K562 (cell line): ENCODE measurements around the gene DRC1. TPM values are rescaled to one million over a fixed set of nuclear protein-coding genes. Genes with fewer than 3 reads are reported as not detected.

Experiments used
- CHCHD3 ChIP-seq: fragments of 250-450 bp; sonication (Bioruptor Pico); IDR thresholded peaks from 2 replicates; pipeline ENCODE4 v2.1.2; 2022; ENCODE audit warnings: mild to moderate bottlenecking
- E2F1 ChIP-seq: sonication (generic); formaldehyde crosslinking; IDR thresholded peaks from 2 replicates; pipeline ENCODE4 v1.8.1; 2023; ENCODE audit warnings: mild to moderate bottlenecking, missing genetic modification reagents, moderate library complexity
- FOXA3 ChIP-seq, 2 experiments: fragments of 450-650 bp in 1 of 2; sonication (generic) in 1 of 2; formaldehyde crosslinking; IDR thresholded peaks in 1 of 2; conservative IDR thresholded peaks in 1 of 2; 2 replicates each; pipeline versions ENCODE4 v1.4.0 to v1.8.0; 2020 to 2022; ENCODE audit warnings: mild to moderate bottlenecking in 2 of 2, missing genetic modification reagents in 1 of 2
- HDAC1 ChIP-seq, 2 experiments: fragments of 450-650 bp; IDR thresholded peaks; 2 replicates each; pipeline ENCODE4 v1.6.1; 2016 to 2017; ENCODE audit warnings: inconsistent platforms in 1 of 2, mild to moderate bottlenecking in 1 of 2, moderate library complexity in 1 of 2
- KAT2B ChIP-seq: IDR thresholded peaks from one replicate; pipeline ENCODE4 v1.6.1; 2012; ENCODE audit warnings: low read depth, mild to moderate bottlenecking, control low read depth, inconsistent platforms, low read length, moderate library complexity
- KDM1A ChIP-seq, 2 experiments: fragments of 450-650 bp; IDR thresholded peaks; 2 replicates each; pipeline ENCODE4 v1.6.1; 2016; ENCODE audit warnings: mild to moderate bottlenecking in 2 of 2
- MYBL2 ChIP-seq, 2 experiments: fragments of 450-650 bp in 1 of 2; sonication (generic) in 1 of 2; formaldehyde crosslinking in 1 of 2; IDR thresholded peaks; 2 replicates each; pipeline versions ENCODE4 v1.6.1 to v1.8.1; 2017 to 2022; ENCODE audit warnings: borderline replicate concordance in 1 of 2, inconsistent platforms in 1 of 2, low read depth in 1 of 2, mild to moderate bottlenecking in 1 of 2, missing genetic modification reagents in 1 of 2, moderate library complexity in 1 of 2
- NR1H2 ChIP-seq: sonication (generic); formaldehyde crosslinking; IDR thresholded peaks from 2 replicates; pipeline ENCODE4 v1.4.0; 2020; ENCODE audit warnings: mild to moderate bottlenecking, missing genetic modification reagents
- POLR2G ChIP-seq: fragments of 200-400 bp; formaldehyde crosslinking; IDR thresholded peaks from 2 replicates; pipeline ENCODE4 v1.6.1; 2017; ENCODE audit warnings: low read depth, mild to moderate bottlenecking, antibody characterized with exemption, low read length, moderate library complexity
- RBM39 ChIP-seq: fragments of 200-400 bp; formaldehyde crosslinking; optimal IDR thresholded peaks from 2 replicates; pipeline ENCODE3; 2018; ENCODE audit warnings: low read depth, low read length
- RNF2 ChIP-seq: sonication (generic); IDR thresholded peaks from 2 replicates; pipeline ENCODE4 v1.6.1; 2016
- SMAD3 ChIP-seq: fragments of 450-650 bp; formaldehyde crosslinking; conservative IDR thresholded peaks from 2 replicates; pipeline ENCODE4 v1.4.0; 2020; ENCODE audit warnings: mild to moderate bottlenecking
- SMARCE1 ChIP-seq: fragments of 450-650 bp; IDR thresholded peaks from 2 replicates; pipeline ENCODE4 v1.7.1; 2016; ENCODE audit warnings: mild to moderate bottlenecking
- SP2 ChIP-seq: IDR thresholded peaks from 2 replicates; pipeline ENCODE4 v1.6.1; 2011; ENCODE audit warnings: mild to moderate bottlenecking, low read depth, low read length, moderate library complexity; ENCODE audit not compliant: poor library complexity, severe bottlenecking; ENCODE audit errors: extremely low read depth
- STAT6 ChIP-seq: sonication (generic); formaldehyde crosslinking; IDR thresholded peaks from 2 replicates; pipeline ENCODE4 v1.8.1; 2023; ENCODE audit warnings: mild to moderate bottlenecking, missing genetic modification reagents
- TFAM ChIP-seq: fragments of 250-450 bp; sonication (Bioruptor Pico); conservative IDR thresholded peaks from 2 replicates; pipeline ENCODE4 v1.5.0; 2021; ENCODE audit warnings: mild to moderate bottlenecking, moderate library complexity
- ZNF143 ChIP-seq: sonication (generic); formaldehyde crosslinking; IDR thresholded peaks from 2 replicates; pipeline ENCODE4 v1.9.0; 2022; ENCODE audit warnings: mild to moderate bottlenecking, missing genetic modification reagents
- ZNF583 ChIP-seq: fragments of 250-450 bp; sonication (Bioruptor Pico); IDR thresholded peaks from 2 replicates; pipeline ENCODE4 v1.4.0; 2020
- ZSCAN29 ChIP-seq: fragments of 450-650 bp; IDR thresholded peaks from 2 replicates; pipeline ENCODE4 v1.6.1; 2017
- polyA plus RNA-seq, 8 experiments: library from polyadenylated mRNA; depleted of rRNA in 4 of 8; stranded (reverse) in 5 of 8; unstranded in 3 of 8; fragments of >200 nt; fragmentation: Nextera tagmentation in 2 of 8; fragmentation: Illumina TruSeq in 1 of 8; extraction: Ambion mirVana in 2 of 8; extraction: Trizol in 1 of 8; gene quantifications; 2 replicates each; pipeline versions ENCODE4 v1.2.1 to v1.2.3, GENCODE V29; 2011 to 2014; ENCODE audit warnings: inconsistent platforms in 1 of 8, missing spikeins in 1 of 8
- total RNA-seq, 7 experiments: library from RNA; depleted of rRNA in 6 of 7; stranded (reverse); fragments of >200 nt in 6 of 7; fragmentation: Illumina TruSeq in 2 of 7; extraction: Trizol in 2 of 7; gene quantifications; 2 replicates each; pipeline versions ENCODE4 v1.2.1 to v1.2.3, GENCODE V29; 2011 to 2021; ENCODE audit warnings: low replicate concordance in 1 of 7
- TF ChIP-seq, protein P1 (sequence below), 2 experiments: fragments of 450-650 bp; IDR thresholded peaks; 2 replicates each; pipeline ENCODE4 v1.6.1; 2016
- TF ChIP-seq, protein P2 (sequence below): IDR thresholded peaks from 2 replicates; pipeline ENCODE4 v1.6.1; 2011; ENCODE audit not compliant: insufficient read length; ENCODE audit errors: extremely low read depth

The DRC1 gene
- total and polyA plus RNA-seq, 9 of the 15 experiments (the other 6 are each of a cell fraction or from before 2014, with no cell fraction given) = 0.07 to 0.10 TPM; not detected in 7

GRCh38 chr2:26355038-26355995 is 46.4 kb upstream of the DRC1 start (continued):
- TF ChIP-seq E2F1 (CRISPR knock-in tag) = no peak
- TF ChIP-seq KDM1A (IDR thresholded peaks at IDR 0.05) = no peak; a peak in 1 of 4 replicates
- TF ChIP-seq RBM39 = no peak
- no peak for TF ChIP-seq ZNF143 (CRISPR knock-in tag)
- no peak for TF ChIP-seq NR1H2 (CRISPR knock-in tag)
- TF ChIP-seq SMARCE1 = peak; percentile 97
- no peak for TF ChIP-seq ZSCAN29
- TF ChIP-seq STAT6 = no peak
- TF ChIP-seq RNF2 = peak; percentile 48; the same call in 1 of the 2 replicates
- no peak; a peak in 1 of 4 replicates for TF ChIP-seq FOXA3 (CRISPR knock-in tag; conservative IDR thresholded peaks at IDR 0.05 in 1 of 2, IDR thresholded peaks at IDR 0.05 in 1 of 2)
- TF ChIP-seq POLR2G = no peak
- TF ChIP-seq, protein P1, sequence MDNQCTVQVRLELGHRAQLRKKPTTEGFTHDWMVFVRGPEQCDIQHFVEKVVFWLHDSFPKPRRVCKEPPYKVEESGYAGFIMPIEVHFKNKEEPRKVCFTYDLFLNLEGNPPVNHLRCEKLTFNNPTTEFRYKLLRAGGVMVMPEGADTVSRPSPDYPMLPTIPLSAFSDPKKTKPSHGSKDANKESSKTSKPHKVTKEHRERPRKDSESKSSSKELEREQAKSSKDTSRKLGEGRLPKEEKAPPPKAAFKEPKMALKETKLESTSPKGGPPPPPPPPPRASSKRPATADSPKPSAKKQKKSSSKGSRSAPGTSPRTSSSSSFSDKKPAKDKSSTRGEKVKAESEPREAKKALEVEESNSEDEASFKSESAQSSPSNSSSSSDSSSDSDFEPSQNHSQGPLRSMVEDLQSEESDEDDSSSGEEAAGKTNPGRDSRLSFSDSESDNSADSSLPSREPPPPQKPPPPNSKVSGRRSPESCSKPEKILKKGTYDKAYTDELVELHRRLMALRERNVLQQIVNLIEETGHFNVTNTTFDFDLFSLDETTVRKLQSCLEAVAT (IDR thresholded peaks at IDR 0.05) = peak; percentile 12 to 75; a peak in 2 of 4 replicates
- TF ChIP-seq CHCHD3 (CRISPR knock-in tag) = no peak
- TF ChIP-seq SMAD3 (CRISPR knock-in tag) = no peak
- TF ChIP-seq TFAM (CRISPR knock-in tag) = no peak
- TF ChIP-seq KAT2B = no peak
- TF ChIP-seq, protein P2, sequence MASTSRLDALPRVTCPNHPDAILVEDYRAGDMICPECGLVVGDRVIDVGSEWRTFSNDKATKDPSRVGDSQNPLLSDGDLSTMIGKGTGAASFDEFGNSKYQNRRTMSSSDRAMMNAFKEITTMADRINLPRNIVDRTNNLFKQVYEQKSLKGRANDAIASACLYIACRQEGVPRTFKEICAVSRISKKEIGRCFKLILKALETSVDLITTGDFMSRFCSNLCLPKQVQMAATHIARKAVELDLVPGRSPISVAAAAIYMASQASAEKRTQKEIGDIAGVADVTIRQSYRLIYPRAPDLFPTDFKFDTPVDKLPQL = no peak
- no peak for TF ChIP-seq SP2
- TF ChIP-seq ZNF583 (CRISPR knock-in tag) = no peak
- TF ChIP-seq HDAC1 (IDR thresholded peaks at IDR 0.05) = peak in 1 of 2 experiments; percentile 84; a peak in 2 of 4 replicates
- no peak for TF ChIP-seq MYBL2 (IDR thresholded peaks at IDR 0.05; ENCODE audit: low read depth)
- TF ChIP-seq MYBL2 (CRISPR knock-in tag; IDR thresholded peaks at IDR 0.05; ENCODE audit: borderline replicate concordance) = no peak
